Gastrocnemius medialis (tissue), 4 donors: ENCODE measurements around the gene CBLIF. TPM values are rescaled to one million over a fixed set of nuclear protein-coding genes. Genes with fewer than 3 reads are reported as not detected.
"Not testable (repeated sequence)": the region's sequence is repeated elsewhere in the genome, so short reads cannot be mapped to it uniquely, and the experiment has no call there.

Experiments
- ATAC-seq, 2 donors: fragments of 150-250 bp; one replicate each; pipeline ENCODE4 v1.9.1; 2016
- DNase-seq, 2 donors: peaks; one replicate each; pipeline ENCODE4 v3.0.0-alpha.2; 2019
- H3K27ac ChIP-seq, 4 donors: fragments of 200-600 bp; sonication (generic); 1 replicate in 1 of 4; 2 replicates in 3 of 4; pipeline ENCODE4 v1.5.1; 2016 to 2018; ENCODE audit warnings: mild to moderate bottlenecking in 2 of 4, moderate library complexity in 1 of 4
- H3K27me3 ChIP-seq, 3 donors: fragments of 200-600 bp; sonication (generic) in 2 of 3; 1 replicate in 1 of 3; 2 replicates in 2 of 3; pipeline versions ENCODE4 v1.5.1 to v1.6.0; 2016 to 2019; ENCODE audit warnings: mild to moderate bottlenecking in 1 of 3, moderate library complexity in 1 of 3
- H3K36me3 ChIP-seq, 2 donors: fragments of 200-600 bp; sonication (generic) in 1 of 2; one replicate each; pipeline ENCODE4 v1.5.1; 2017 to 2018
- H3K4me1 ChIP-seq, 2 donors: fragments of 200-600 bp; sonication (generic) in 1 of 2; one replicate each; pipeline ENCODE4 v1.5.1; 2016 to 2017; ENCODE audit warnings: mild to moderate bottlenecking in 2 of 2
- H3K4me3 ChIP-seq, 4 donors: fragments of 200-600 bp; sonication (generic) in 3 of 4; 1 replicate in 1 of 4; 2 replicates in 3 of 4; pipeline ENCODE4 v1.5.1; 2016 to 2019; ENCODE audit warnings: mild to moderate bottlenecking in 2 of 4
- H3K9me3 ChIP-seq, 3 donors: fragments of 200-600 bp; sonication (generic) in 2 of 3; 1 replicate in 1 of 3; 2 replicates in 2 of 3; pipeline ENCODE4 v1.5.1; 2016 to 2019
- CTCF ChIP-seq, 5 experiments: fragments of 450-650 bp in 3 of 5; fragments of 200-600 bp in 2 of 5; sonication (generic) in 2 of 5; IDR thresholded peaks in 4 of 5; conservative IDR thresholded peaks in 1 of 5; 1 replicate in 4 of 5; 2 replicates in 1 of 5; pipeline ENCODE4 v1.5.1; 2016 to 2019; ENCODE audit warnings: antibody characterized with exemption in 5 of 5, mild to moderate bottlenecking in 3 of 5, moderate library complexity in 3 of 5
- POLR2A ChIP-seq, 2 donors: fragments of 450-650 bp; IDR thresholded peaks; one replicate each; pipeline ENCODE4 v1.6.1; 2017; ENCODE audit warnings: antibody characterized with exemption in 2 of 2, mild to moderate bottlenecking in 2 of 2, moderate library complexity in 2 of 2
- in situ Hi-C, 4 donors: fragments of 200-750 bp; cut with MboI; loops; one replicate each; pipeline versions ENCODE4 v1.15.0 to v1.8.0; 2017; ENCODE audit warnings: low sequenced_read_pairs in 4 of 4
- intact Hi-C: fragments of 100-400 bp; cut with DNase I; formaldehyde crosslinking; loops from one replicate; pipeline ENCODE4 v1.15.1; 2023; ENCODE audit warnings: low total_unique reads
- total RNA-seq, 4 donors: library from RNA; depleted of rRNA; stranded (reverse); fragments of >200 nt; gene quantifications; one replicate each; pipeline versions ENCODE4 v1.1.0 to v1.2.3, GENCODE V29; 2016

Gene CBLIF
- total RNA-seq, 4 donors from 2014 or later: not detected

GRCh38 chr11:59849129-59849528, 3.8 kb upstream of the CBLIF start:
- no peaks in the 10 kb centered on the region for H3K36me3 ChIP-seq
- intact Hi-C loops: no loop called here
- no peaks in the 10 kb centered on the region for H3K4me1 ChIP-seq
- DNase-seq (no peak), ATAC-seq (no peak)
- H3K27ac ChIP-seq: no peak overlapping the region
- TF ChIP-seq CTCF (IDR thresholded peaks at IDR 0.05 in 4 of 5, conservative IDR thresholded peaks at IDR 0.05 in 1 of 5) (no peak), POLR2A (IDR thresholded peaks at IDR 0.05) (no peak)
- H3K4me3 ChIP-seq: no peak overlapping the region
- H3K27me3 ChIP-seq: no peaks in the 10 kb centered on the region
- H3K9me3 ChIP-seq: no peaks in the 10 kb centered on the region
- in situ Hi-C loops: no loop called here

- intact Hi-C loops, H3K27me3 ChIP-seq: not testable (repeated sequence)
These were observed 3.1 kb upstream of the CBLIF start for GRCh38 chr11:59848439-59848838.

GRCh38 chr11:59847626-59848025, 2.3 kb upstream of the CBLIF start:
- intact Hi-C loops: no loop called here
- DNase-seq (no peak), ATAC-seq (no peak)
- Histone ChIP-seq H3K27ac (no peak overlapping the region), H3K4me1 (no peaks in the 10 kb centered on the region), H3K9me3 (no peaks in the 10 kb centered on the region), H3K36me3 (no peaks in the 10 kb centered on the region), H3K27me3 (no peaks in the 10 kb centered on the region), H3K4me3 (no peak overlapping the region)
- TF ChIP-seq POLR2A (IDR thresholded peaks at IDR 0.05) (no peak), CTCF (IDR thresholded peaks at IDR 0.05 in 4 of 5, conservative IDR thresholded peaks at IDR 0.05 in 1 of 5) (no peak)
- in situ Hi-C loops: no loop called here

More at GRCh38 chr11:59848439-59848838, 3.1 kb upstream of the CBLIF start:
- H3K4me1 ChIP-seq, H3K4me3 ChIP-seq, DNase-seq, H3K36me3 ChIP-seq, in situ Hi-C loops, ATAC-seq, H3K9me3 ChIP-seq, H3K27ac ChIP-seq: not testable (repeated sequence)

- in situ Hi-C loops (no loop called here), intact Hi-C loops (no loop called here)
- ATAC-seq (no peak), DNase-seq (no peak)
- Histone ChIP-seq H3K4me3 (no peak overlapping the region), H3K9me3 (no peaks in the 10 kb centered on the region), H3K4me1 (no peaks in the 10 kb centered on the region), H3K27me3 (no peaks in the 10 kb centered on the region), H3K36me3 (no peaks in the 10 kb centered on the region), H3K27ac (no peak overlapping the region)
- TF ChIP-seq CTCF (IDR thresholded peaks at IDR 0.05 in 4 of 5, conservative IDR thresholded peaks at IDR 0.05 in 1 of 5) (no peak), POLR2A (IDR thresholded peaks at IDR 0.05) (no peak)
These were observed 1.3 kb upstream of the CBLIF start for GRCh38 chr11:59846556-59846955.

GRCh38 chr11:59842316-59842715, 3.0 kb downstream of the CBLIF start:
- no peak for TF ChIP-seq POLR2A (IDR thresholded peaks at IDR 0.05)
- no peak for TF ChIP-seq CTCF (IDR thresholded peaks at IDR 0.05 in 4 of 5, conservative IDR thresholded peaks at IDR 0.05 in 1 of 5)
- Histone ChIP-seq H3K9me3 (no peaks in the 10 kb centered on the region), H3K4me1 (no peaks in the 10 kb centered on the region), H3K36me3 (no peaks in the 10 kb centered on the region), H3K27me3 (no peaks in the 10 kb centered on the region), H3K4me3 (no peak overlapping the region), H3K27ac (no peak overlapping the region)
- in situ Hi-C loops (no loop called here), intact Hi-C loops (no loop called here)
- ATAC-seq: no peak
- no peak for DNase-seq
